Measurements from ENCODE around the gene NR1I3.

Gene NR1I3

DNA sequence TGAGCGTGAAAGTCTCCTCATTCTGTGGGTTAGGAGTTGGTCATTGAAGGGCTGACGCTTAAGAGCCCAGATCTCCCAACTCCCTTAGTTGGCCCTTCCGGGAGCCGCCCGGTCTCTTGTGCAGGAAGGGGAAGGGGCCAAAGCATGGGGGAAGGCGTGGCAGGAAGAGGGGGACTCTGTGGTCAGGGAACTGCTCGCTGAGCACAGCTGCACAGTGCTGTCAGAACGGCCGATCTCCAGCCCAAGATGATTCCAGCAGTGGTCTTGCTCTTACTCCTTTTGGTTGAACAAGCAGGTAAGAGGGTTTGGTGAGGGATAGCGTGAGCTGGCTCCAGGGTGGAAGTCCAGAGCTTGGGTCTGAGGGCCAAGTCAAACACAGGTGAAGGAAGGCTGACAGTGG is 22.9 kb downstream of the NR1I3 start, which contains the start of gene FCER1G (continued):
- no peak for TF ChIP-seq ZBTB21 (tag by site-specific recombination; IDR thresholded peaks at IDR 0.05)
- no peak for TF ChIP-seq ZNF214 (tag by site-specific recombination; IDR thresholded peaks at IDR 0.05; ENCODE audit: borderline replicate concordance)
- TF ChIP-seq ZNF514 (tag by site-specific recombination; IDR thresholded peaks at IDR 0.05) = no peak
- TF ChIP-seq REPIN1 (tag by site-specific recombination; IDR thresholded peaks at IDR 0.05; ENCODE audit: low read depth) = no peak

DNA sequence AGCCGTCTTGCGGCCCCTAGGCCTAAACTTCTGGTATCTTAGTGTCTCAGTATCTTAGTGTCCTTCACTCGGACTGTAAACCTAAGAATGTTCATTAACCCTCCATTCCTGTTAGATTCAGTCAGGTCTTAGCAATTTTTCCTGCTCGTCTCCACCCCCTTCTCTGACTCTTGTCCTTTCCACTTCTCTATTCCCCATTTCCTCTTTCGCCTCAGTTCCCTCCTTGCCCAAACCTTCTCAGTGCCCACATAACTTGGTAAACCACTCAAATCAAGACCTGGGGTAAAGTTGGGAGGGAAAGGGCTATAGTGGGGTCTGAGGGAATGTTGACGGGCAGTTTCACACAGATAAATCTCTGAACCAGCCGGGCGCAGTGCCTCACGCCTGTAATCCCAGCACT is 23.6 kb downstream of the NR1I3 start:
- no peak overlapping the region for H3K27ac ChIP-seq (ENCODE audit: extremely low read depth, low read depth, low read length)
- TF ChIP-seq ZEB2 (tag by site-specific recombination; IDR thresholded peaks at IDR 0.05) (no peak), ZNF184 (tag by site-specific recombination; IDR thresholded peaks at IDR 0.05) (no peak), KLF1 (tag by site-specific recombination; IDR thresholded peaks at IDR 0.05) (no peak), MEIS1 (CRISPR knock-in tag; IDR thresholded peaks at IDR 0.05; ENCODE audit: borderline replicate concordance) (no peak), ZNF621 (tag by site-specific recombination; IDR thresholded peaks at IDR 0.05) (no peak), REPIN1 (tag by site-specific recombination; IDR thresholded peaks at IDR 0.05; ENCODE audit: low read depth) (no peak), ZNF571 (tag by site-specific recombination; IDR thresholded peaks at IDR 0.05) (no peak), ZNF48 (tag by site-specific recombination; IDR thresholded peaks at IDR 0.05) (no peak), IKZF3 (tag by site-specific recombination; IDR thresholded peaks at IDR 0.05) (no peak), ZNF16 (tag by site-specific recombination; IDR thresholded peaks at IDR 0.05; ENCODE audit: low read depth) (no peak), ZNF530 (tag by site-specific recombination; IDR thresholded peaks at IDR 0.05; ENCODE audit: low read depth) (no peak), ZNF561 (tag by site-specific recombination; IDR thresholded peaks at IDR 0.05; ENCODE audit: borderline replicate concordance) (no peak), ZNF214 (tag by site-specific recombination; IDR thresholded peaks at IDR 0.05; ENCODE audit: borderline replicate concordance) (no peak), ZNF623 (tag by site-specific recombination; IDR thresholded peaks at IDR 0.05) (no peak)
- TF ChIP-seq, protein P1, sequence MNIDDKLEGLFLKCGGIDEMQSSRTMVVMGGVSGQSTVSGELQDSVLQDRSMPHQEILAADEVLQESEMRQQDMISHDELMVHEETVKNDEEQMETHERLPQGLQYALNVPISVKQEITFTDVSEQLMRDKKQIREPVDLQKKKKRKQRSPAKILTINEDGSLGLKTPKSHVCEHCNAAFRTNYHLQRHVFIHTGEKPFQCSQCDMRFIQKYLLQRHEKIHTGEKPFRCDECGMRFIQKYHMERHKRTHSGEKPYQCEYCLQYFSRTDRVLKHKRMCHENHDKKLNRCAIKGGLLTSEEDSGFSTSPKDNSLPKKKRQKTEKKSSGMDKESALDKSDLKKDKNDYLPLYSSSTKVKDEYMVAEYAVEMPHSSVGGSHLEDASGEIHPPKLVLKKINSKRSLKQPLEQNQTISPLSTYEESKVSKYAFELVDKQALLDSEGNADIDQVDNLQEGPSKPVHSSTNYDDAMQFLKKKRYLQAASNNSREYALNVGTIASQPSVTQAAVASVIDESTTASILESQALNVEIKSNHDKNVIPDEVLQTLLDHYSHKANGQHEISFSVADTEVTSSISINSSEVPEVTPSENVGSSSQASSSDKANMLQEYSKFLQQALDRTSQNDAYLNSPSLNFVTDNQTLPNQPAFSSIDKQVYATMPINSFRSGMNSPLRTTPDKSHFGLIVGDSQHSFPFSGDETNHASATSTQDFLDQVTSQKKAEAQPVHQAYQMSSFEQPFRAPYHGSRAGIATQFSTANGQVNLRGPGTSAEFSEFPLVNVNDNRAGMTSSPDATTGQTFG (tag by site-specific recombination; IDR thresholded peaks at IDR 0.05; ENCODE audit: borderline replicate concordance) = no peak
- TF ChIP-seq, protein P2, sequence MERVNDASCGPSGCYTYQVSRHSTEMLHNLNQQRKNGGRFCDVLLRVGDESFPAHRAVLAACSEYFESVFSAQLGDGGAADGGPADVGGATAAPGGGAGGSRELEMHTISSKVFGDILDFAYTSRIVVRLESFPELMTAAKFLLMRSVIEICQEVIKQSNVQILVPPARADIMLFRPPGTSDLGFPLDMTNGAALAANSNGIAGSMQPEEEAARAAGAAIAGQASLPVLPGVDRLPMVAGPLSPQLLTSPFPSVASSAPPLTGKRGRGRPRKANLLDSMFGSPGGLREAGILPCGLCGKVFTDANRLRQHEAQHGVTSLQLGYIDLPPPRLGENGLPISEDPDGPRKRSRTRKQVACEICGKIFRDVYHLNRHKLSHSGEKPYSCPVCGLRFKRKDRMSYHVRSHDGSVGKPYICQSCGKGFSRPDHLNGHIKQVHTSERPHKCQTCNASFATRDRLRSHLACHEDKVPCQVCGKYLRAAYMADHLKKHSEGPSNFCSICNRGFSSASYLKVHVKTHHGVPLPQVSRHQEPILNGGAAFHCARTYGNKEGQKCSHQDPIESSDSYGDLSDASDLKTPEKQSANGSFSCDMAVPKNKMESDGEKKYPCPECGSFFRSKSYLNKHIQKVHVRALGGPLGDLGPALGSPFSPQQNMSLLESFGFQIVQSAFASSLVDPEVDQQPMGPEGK (tag by site-specific recombination; IDR thresholded peaks at IDR 0.05) = no peak
- TF ChIP-seq, protein P3, sequence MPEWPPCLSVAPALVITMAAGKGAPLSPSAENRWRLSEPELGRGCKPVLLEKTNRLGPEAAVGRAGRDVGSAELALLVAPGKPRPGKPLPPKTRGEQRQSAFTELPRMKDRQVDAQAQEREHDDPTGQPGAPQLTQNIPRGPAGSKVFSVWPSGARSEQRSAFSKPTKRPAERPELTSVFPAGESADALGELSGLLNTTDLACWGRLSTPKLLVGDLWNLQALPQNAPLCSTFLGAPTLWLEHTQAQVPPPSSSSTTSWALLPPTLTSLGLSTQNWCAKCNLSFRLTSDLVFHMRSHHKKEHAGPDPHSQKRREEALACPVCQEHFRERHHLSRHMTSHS (tag by site-specific recombination; IDR thresholded peaks at IDR 0.05) = no peak
- ChIA-PET POLR2A (no interaction called here), CTCF (no interaction called here)
- H3K36me3 ChIP-seq (ENCODE audit: control insufficient read depth in 2 of 2, insufficient read depth in 1 of 2, low read length in 2 of 2) = peaks cover 35 to 57% of the 10 kb centered on the region in 2 experiments
- H3K4me3 ChIP-seq (ENCODE audit: low read depth, low read length) = no peak overlapping the region
- no peaks in the 10 kb centered on the region for H3K4me1 ChIP-seq (ENCODE audit: control insufficient read depth, insufficient read depth, low read length)
- no peaks in the 10 kb centered on the region for H3K9me3 ChIP-seq (ENCODE audit: control insufficient read depth, insufficient read depth, low read depth, low read length)

All from HEK293 (cell line).